HFF-Myc (cell line): ENCODE results near the gene TINAG.
A peak's percentile ranks its signal among the peaks of the same experiment; 100 is the strongest.

Source experiments
- DNase-seq: peaks from one replicate; pipeline ENCODE4 v3.0.0-alpha.2; 2011; ENCODE audit warnings: low read depth; ENCODE audit errors: extremely low read depth
- H3K4me3 ChIP-seq: replicated peaks from 2 replicates; pipeline ENCODE4 v1.5.1; 2011; ENCODE audit warnings: low read depth, mild to moderate bottlenecking, control low read depth, low read length
- TF ChIP-seq, protein P1 (sequence below): IDR thresholded peaks from 2 replicates; pipeline ENCODE4 v1.5.1; 2012; ENCODE audit warnings: mild to moderate bottlenecking, low read depth, low read length, control low read depth; ENCODE audit errors: missing control alignments

TINAG gene

DNA sequence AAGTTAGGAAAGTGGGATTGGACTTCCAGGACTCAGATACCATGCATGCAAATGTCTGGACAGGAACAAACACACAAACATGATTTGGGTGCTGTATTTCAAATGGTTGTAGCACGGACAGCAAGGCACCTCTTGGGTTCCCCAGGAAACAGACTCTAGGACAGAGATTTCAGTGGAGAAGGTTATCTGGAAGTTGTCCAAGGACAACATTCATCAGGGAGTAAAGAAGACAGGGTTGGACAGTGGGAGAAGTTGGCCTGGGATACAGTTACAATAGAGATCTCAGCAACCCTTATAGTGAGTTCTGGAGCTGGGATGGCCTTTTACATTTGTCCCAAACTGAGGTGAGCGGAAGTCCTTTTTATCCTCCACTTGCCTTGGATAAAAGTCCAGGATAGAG, 19.8 kb upstream of the TINAG start:
- DNase-seq = no peak
- no peak overlapping the region for H3K4me3 ChIP-seq
- TF ChIP-seq, protein P1, sequence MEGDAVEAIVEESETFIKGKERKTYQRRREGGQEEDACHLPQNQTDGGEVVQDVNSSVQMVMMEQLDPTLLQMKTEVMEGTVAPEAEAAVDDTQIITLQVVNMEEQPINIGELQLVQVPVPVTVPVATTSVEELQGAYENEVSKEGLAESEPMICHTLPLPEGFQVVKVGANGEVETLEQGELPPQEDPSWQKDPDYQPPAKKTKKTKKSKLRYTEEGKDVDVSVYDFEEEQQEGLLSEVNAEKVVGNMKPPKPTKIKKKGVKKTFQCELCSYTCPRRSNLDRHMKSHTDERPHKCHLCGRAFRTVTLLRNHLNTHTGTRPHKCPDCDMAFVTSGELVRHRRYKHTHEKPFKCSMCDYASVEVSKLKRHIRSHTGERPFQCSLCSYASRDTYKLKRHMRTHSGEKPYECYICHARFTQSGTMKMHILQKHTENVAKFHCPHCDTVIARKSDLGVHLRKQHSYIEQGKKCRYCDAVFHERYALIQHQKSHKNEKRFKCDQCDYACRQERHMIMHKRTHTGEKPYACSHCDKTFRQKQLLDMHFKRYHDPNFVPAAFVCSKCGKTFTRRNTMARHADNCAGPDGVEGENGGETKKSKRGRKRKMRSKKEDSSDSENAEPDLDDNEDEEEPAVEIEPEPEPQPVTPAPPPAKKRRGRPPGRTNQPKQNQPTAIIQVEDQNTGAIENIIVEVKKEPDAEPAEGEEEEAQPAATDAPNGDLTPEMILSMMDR = no peak

DNA sequence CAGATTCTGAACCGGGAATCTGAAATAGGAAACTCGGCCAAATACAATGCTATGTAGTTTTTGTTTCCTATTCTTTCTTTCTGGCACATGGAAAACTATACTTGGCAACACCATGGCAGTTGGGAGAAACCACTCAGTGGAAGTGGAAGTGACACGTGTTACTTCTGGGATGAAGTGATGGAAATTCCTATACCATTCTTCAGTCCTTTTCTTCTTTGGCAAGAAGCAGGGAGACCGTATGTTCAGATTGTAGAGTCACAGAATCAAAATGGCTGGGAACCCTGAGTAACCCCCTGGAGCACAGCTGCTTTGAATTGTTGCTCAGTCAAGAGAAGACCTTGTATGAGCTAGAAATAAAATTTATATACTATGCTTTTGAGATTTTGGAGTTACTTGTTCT, 18.8 kb upstream of the TINAG start:
- TF ChIP-seq, protein P1 = no peak

DNA sequence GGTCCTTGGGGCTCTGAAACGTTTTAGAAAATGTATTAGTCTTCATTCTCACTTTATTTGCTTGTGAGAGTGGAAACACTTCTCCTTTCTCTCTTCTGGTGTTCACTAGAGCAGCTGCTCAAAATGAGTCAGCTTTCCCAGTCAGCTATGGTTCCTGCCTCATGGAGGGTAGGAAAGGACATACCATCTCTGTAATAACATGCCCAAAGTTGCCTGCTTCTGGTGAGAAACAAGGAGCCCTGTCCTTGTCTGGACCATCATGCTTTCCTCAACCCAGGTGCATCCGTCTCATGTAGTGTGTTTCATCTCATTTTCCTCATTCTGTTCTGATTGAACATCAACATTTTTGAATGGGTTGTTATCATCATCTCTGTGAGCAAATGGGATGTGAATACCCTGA, 17.1 kb upstream of the TINAG start:
- TF ChIP-seq, protein P1 = no peak
- peak; percentile 69 for DNase-seq
- H3K4me3 ChIP-seq = no peak overlapping the region

More for the DNA sequence above, 18.8 kb upstream of the TINAG start:
- H3K4me3 ChIP-seq = no peak overlapping the region
- DNase-seq = no peak

DNA sequence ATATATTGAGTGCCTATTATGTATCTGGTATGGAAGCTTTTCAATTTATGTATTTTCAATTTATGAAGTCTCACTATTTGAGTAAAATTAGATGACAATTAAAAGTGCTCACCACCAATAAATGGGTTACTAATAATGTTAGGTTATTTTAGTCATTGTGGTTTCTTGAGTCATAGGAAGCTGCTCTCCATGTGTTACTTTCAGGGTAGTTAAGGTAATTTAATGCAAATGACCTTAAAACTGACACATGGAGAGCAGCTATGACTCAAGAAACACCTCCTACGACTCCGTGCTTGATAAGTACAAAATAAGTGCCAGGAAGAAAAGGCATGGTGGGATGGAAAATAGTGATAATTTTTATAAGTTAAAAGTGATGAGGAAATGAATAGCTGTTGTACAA, 16.5 kb upstream of the TINAG start:
- peak; percentile 77 for DNase-seq
- TF ChIP-seq, protein P1 = no peak
- no peak overlapping the region for H3K4me3 ChIP-seq

DNA sequence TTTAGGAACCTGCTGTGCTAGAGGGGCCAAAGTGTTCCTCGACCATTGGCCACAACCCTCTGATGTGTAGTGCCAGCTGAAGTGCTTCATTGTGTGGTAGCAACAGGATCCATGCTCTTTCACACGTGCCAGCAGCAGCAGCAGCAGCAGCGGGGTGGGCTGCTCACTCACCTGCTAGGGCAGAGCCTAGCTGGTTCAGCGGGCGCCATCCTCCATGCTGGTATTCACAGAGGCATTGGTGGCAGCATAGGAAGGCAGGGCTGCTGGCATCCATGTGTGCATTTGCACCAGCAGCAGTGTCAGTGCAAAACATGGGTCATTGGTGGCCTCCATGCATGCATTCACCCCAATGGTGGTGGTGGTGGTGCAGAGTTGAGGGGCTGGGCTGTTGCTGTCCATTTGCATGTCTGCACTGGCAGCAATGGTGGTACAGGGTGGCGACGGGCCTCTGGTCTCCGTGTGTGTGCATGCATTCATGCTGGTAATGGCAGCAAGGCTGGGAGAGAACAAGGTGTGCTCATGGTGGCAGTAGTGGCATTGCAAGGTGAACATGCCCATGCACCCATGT, 13.2 kb upstream of the TINAG start:
- TF ChIP-seq, protein P1 = no peak

DNA sequence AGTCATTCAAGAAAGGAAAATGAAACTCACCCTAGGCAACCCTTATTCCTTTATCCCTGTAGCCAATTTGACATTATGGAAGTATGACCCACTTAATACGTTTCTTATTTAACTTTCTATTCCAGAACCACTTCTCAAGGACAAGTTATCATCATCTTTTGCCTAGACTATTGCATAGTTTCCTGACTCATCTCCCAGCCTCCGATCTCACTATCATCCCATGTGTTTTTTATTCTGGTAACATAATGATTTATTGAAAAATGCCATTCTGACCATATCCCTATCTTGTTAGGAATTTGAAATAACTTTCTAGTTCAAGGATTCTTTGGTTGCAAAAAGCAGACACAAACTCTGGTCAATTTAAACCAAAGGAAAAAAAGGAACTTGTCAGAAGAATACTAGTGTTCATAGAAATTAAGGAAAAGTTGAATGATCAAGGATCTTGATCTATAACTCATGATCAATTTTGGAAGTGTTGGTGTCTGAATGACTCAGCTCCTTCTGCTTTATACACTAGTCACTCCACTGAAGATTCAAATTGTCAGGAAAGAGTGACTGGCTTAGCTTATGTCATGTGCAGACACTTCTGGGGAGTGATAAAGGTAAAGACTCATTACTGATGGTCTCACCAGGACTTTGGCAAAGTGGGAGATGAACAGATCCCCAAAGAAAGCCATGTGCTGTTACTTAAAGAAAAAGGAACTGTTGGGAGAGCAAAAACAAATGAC, 8.5 kb upstream of the TINAG start:
- DNase-seq = no peak
- no peak overlapping the region for H3K4me3 ChIP-seq
- TF ChIP-seq, protein P1 = no peak

More for the DNA sequence above, 13.2 kb upstream of the TINAG start:
- no peak overlapping the region for H3K4me3 ChIP-seq
- DNase-seq = no peak

DNA sequence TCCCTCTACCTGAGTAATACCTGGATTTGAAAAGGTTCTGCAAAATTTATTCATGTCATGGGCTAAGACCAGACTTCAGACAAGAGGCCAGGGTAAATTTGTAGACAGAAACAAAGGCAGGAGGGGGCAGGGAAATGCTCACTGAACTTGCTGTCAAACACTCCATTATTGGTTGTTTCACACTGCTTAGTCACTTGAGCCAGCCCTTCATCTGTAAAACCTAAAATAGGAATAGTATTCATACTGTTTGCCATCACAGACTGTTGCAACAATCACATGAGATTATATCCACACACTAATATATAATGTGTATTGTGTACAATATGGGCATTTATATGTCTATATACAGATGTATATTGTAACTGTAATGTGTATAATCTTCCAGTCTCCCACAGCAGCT, 6.5 kb upstream of the TINAG start:
- TF ChIP-seq, protein P1 = no peak
- H3K4me3 ChIP-seq = no peak overlapping the region
- no peak for DNase-seq
